NCI-H748 (cell line): ENCODE results near the gene MPPED1.

Source experiments
- DNase-seq: peaks from one replicate; lab custom pipeline; 2025; ENCODE audit not compliant: unreplicated experiment; lab: John Stamatoyannopoulos, UW

The MPPED1 gene, protein sequence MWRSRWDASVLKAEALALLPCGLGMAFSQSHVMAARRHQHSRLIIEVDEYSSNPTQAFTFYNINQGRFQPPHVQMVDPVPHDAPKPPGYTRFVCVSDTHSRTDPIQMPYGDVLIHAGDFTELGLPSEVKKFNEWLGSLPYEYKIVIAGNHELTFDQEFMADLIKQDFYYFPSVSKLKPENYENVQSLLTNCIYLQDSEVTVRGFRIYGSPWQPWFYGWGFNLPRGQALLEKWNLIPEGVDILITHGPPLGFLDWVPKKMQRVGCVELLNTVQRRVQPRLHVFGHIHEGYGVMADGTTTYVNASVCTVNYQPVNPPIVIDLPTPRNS

DNA sequence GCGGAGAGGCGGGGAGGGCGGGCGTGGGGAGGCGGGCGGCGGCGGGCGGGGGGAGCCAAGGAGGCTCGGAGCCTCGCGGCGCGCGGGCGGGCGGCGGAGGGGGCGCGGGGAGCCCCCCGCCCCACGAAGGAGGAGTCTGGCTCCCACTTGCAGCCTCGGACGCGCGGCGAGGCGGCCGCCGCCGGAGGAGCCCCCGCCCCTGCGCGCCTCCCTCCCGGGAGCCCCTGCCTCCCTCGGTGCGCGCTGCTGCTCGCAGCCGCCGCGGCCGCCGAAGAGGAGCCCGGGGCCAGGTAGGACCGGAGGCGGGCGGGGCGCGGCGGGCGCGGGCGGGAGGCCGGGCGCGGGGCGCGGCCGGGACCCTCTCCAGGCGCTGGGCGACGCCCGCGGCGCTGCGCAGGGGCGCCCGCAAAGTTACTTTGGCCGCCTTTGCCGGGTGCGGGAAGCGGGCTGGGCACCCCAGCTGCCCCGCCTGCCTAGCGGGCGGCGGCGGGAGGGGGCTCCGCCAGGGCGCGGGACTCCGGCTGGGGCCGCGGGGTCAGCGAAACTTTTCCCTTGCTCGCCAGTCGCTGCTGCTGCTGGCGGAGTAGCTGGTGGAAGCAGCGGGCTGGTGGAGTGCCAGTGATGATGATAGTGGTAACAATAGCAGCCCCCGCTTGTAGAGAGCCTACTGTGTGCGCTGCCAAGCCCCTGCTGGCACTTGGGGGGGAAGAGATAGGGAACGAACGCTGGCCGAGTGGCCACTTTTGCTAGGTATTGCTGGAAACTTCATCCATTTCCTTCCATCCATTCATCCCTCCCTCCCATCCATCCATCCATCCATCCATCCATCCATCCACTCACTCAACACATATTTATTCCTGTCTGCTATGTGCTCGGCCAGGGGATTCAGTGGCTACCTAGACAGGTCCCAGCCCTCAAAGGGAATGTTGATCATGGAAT is at the start of gene MPPED1:
MPPED1 (plus strand) TSS at position 146 of the 939 bp plus-strand sequence. CDS start 12,972 bp downstream, outside the sequence.
- DNase-seq: peak; percentile 48

DNA sequence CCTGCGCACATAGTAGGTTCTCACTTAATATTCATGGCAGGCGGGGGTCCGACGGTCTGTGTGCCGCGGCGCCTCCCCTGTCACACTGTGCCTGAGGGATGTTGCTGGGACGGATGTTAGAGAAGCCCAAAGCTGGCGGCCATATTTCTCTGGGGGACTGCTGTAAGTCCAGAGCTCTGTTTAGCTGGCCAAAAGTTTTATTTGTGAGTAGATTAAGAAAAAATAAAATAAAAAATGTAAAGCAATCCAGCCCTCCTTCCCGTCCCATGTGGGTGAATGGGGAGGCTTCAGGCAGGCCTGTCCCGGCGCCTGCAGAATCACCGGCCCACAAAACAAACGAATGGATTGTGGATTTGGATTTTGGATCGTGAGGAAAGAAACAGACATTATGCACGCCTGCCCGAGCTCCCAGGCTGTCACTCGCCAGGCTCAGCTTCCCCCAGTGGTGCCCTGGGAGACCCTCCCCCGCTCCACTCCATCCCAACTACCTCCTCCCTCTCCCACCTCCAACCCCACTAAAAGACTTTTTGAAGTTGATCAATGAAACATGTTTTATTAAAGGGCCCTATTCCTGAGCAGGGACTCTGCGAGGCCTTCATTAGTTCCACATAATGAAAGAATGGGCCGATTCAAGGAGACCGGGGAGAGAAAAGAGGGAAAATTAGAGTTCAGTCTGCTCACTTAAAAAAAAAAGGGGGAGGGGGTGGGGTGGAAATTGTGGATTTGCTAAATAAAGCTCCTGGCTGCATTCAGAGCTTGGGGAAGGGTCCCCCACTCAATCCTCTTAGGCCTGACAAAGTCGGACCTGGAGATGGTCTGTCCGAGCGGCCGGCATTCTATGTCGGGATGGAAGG is 48.3 kb upstream of the MPPED1 start:
- no peak for DNase-seq

DNA sequence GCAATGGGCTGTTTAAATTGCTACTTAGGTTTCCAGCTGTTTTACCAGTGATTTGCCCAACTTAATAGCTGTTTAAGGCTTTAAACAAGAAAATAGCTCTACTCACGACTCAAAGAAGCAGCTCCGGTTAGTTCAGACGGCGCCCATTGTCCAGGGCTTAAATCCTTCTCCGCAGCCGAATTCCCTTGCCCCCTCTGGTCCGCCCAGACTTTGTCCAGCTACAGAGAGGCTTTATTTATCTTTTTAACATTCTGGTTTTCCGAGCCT is 47.7 kb upstream of the MPPED1 start:
- no peak for DNase-seq

DNA sequence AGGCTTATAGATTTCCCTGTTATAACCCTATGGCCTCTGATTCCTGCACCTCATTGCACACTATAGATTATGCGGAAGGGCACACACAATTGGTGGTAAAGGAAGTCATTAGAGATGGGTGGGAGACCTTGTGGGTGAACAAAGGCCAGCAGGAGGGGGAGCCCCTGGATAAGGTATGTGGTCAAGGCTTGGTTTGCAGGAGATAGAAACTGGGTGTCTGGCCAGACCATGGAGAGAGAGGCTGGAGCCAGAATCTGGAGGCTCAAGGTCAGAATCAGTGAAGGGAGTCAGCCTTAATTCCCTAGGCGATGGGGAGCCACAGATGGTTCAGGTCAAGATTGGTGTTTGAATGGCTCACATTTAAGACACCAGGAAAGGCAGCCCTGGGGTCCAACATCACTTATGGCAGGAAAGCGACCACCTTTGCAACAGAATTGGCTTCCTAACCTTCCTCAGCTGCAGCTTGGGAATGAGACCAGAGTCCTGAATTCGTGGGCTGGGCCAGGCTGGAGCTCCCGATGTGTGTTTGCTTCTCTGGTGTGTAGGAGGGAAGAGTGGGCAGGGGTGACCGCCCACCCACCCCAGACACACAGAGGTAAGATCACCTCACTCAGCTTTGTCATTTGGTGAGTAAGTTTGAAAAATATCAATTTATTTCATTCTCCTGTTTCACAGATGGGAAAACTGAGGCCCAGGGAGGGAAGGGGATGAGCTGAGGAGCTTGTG is 45.9 kb upstream of the MPPED1 start:
- DNase-seq: no peak

DNA sequence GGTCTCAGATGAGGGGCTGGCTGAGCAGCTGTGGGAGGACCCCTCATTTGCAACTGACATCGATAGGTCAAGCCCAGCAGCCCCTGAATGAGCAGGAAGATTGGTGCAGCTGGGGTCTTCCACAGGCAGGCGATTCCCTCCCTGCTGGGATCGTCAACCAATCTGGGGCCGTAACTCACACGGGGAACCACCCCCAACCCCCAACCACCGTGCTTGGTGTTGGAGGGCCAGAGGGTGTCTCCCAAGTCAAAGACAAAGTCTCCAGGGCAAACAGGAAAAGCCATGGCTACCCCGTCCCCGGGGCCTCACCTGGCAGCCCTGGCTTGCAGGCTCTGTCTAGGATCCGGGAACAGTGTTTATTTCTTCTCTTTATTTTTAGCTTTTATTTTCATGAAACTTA is 41.8 kb upstream of the MPPED1 start:
- DNase-seq: no peak

DNA sequence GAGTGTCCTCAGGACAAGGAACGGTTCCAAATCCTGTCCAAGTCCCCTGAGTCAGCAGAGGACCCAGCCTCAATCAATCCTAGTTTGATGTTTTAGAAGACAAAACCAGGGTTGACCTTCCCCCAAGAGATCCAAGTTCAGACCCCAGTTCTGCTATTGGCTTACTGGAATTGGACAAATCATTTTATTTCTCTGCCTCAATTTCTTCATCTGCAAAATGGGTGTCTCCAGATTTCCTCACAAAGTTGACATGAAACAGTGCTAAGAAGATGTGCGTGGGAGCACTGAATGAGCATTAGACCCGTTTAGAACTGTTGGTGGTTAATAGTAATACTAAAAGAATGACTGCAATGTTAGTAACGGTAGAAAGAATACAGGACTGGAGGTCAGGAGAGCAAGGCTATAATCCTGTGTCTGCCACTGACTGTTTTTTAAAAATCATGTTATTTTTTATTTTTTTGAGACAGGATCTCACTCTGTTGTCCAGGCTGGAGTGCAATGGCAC is 35.8 kb upstream of the MPPED1 start:
- DNase-seq: no peak

DNA sequence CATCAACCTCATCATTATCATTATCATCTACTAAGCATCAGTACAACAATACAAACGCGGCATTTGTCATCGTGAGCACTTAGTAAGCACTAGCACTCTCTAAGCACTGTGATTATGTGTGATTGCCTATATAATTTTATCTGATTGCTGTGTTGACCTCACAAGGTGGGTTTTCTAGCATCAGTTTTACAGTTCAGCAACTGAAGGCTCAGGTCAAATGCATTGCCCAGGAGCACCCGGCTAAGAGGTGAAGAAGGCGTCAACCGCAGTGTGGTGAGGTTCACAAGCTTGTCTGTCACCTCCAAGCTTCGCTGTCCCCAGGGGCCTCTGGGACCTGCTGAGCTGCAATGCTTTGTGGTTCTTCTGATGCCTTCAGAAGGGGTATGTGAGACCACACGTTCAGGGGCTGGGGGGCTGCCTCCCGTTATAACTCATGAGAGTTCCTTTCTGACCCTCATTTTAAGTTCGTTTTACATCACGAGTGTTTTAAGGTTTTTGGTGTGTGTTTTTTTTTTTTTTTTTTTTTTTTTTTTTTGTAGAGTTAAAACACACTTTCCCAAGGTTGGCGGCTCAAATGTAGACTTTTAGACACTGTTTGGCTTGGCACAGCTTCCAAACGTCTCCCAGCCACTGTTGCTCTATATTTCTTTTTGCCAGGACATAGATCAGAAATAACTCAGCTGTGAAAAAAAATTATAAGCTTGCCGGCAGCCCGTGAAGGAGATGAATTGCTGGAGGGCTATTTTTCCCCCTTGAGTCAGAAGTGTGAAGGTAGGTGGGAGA is 34.9 kb upstream of the MPPED1 start:
- peak; percentile 31 for DNase-seq

DNA sequence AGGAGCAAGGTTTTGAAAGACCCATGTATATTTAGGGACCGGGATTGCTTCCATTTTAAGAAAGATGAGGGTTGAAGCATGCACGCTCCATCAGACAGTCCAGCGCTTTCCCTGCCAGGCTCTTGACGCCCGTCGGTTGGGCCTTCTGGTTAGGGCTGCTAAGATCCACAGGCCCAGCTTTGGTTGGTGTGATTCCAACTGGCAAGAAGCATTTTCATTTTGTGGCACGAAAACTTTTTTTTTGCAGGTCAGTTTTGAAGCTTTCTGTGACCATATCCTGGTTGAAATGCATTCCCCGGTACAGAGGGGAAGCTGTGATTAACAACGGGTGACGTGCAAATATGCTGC is 34.3 kb upstream of the MPPED1 start:
- DNase-seq: no peak

DNA sequence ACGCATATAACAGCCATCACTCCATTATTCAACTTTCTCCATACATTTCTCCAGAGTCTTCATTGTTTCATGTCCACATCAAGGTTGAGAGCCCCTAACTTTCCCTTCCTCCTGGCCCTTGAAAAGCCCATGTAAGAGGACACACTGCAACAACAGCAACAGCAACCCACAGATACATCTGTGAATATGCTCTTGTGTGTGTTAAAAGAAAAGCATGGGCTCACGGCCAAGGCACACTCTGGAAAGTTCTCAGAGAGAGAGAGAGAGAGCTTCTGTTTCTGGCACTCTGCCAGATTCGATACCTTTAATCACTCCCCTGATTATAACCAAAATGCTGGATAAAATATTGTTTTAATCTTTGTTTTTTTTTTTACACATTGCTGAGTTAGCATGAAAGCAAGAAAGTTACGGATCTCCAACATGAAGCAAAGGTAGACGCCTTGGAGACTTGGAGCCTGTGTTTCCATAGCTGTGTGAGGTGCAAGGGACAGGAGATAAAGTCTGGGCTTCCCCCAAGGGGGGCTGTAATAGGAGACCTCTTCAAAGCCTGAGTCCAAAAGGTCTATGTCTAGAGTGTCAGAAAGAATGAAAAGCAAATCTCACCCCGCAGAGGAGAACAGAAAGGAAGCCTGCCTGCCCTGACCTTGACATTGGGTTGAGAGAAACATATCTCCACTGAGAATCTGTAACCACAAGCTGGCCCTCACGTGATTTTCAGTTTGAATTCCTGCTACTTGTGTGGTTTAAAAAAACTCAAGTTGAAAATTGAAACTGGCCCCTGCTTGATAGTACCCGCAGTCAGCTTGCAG is 33.7 kb upstream of the MPPED1 start:
- DNase-seq: peak; percentile 6

DNA sequence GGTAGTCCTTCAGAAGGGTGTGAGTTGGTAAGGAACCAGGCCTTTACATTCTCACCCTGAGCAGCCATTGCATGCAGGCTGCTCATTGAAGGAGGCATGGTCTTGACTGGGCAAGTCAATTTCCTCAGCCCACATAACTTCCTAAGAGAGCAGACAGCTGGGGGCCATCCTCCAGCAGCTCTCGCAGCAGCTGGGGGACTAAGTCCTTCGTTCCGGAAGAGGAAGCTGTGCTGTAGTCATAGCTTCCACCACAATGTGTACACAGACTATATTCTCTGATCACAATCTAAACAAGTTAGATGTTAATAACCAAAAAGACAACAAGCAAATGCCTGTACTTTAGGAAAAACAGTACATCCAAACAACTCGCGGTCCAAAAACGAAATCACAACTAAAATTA is 30.1 kb upstream of the MPPED1 start:
- DNase-seq: no peak

DNA sequence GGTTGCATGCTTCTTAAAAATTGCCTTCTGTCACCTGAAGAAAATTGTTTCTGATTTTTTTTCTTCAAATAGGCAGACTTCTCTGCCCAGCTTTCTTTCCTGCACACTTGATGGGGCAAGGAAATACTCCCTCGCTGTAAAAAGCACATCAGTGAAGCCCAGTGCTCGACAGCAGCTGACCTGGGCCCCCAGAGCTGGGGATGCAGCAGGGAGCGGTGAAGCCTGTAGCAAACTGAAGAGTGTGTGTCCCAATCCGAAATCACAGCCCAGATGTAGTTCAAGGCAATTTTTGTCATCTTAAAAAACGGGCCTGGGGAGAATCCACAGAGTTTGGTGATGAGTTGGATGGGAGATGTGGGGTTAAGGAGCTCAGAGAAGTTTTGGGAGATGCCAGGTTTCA is 27.0 kb upstream of the MPPED1 start:
- no peak for DNase-seq

DNA sequence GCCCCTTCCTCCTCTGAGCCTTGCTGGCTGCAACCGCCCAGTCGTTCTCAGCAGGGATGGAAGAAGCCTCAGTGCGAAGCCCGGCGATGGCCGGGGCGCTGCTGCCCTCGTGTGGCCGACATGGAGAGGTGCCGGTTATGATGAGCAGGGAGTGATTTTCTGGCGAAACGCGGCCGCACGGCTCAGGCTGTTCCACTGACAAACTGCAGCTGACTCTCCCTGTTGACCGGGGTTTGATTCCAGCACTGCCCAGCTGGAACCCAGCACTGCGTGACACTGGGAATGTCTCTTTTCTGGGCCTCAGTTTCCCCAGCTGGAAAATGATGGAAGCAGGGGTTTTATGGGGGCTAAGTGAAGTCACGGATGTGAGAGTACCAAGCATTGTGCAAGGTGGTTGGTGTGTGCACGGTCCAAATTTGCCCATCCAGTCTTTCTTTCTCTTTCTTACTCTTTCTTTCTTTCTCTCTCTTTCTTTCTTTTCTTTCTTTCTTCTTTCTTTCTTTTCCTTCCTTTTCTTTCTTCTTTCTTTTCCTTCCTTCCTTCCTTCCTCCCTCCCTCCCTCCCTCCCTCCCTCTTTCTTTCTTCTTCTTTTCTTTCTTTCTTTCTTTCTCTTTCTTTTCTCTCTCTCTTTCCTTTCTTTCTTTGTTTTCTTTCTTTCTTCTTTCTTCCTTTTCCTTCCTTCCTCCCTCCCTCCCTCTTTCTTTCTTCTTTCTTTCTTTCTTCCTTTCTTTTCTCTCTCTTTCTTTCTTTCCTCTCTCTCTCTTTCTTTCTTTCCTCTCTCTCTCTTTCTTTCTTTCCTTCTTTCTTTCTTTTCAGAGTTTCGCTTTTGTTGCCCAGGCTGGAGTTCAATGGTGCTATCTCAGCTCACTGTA is 25.8 kb upstream of the MPPED1 start:
- peak; percentile 77 for DNase-seq

DNA sequence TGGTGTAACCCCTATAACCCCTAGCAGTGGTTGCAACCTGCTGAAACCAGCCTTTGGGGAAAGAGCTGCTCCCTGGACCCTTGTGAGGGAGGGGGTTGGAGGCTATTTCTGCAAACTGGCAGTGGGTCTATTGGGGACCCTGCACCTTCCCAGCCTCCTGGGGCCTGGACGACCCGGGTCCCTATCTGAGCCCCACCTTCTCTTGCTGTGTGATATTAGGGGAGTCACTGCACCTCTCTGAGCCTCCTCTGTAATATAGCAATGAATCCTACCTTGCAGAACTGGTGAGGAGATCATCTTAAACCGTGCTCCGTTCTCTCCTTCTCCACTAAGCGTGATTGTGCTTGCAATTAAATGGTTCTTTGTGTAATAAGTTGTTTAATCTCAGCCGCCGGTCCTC is 24.0 kb upstream of the MPPED1 start:
- DNase-seq: no peak

DNA sequence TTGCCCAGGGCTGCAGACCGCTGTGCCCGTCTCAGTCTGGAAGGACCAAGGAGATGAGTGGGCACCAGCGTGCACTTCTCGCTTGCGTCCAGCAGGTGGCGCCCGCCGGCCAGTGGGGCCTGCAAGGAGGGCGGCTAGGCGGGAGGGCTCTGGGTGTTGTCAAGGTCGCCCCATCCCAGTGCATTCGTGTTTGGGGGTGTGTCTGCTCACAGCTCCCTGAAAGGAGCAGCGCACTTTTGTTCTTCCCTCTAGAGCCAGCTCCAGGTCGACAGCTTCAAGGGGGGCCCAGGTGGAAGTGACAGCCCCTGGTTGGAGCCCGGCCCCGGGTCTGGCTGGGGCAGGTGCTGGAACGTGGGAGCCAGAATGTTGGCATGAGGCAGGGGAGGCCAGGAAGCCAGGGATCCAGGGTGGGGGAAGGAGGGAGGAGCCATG is 23.4 kb upstream of the MPPED1 start:
- peak; percentile 76 for DNase-seq

DNA sequence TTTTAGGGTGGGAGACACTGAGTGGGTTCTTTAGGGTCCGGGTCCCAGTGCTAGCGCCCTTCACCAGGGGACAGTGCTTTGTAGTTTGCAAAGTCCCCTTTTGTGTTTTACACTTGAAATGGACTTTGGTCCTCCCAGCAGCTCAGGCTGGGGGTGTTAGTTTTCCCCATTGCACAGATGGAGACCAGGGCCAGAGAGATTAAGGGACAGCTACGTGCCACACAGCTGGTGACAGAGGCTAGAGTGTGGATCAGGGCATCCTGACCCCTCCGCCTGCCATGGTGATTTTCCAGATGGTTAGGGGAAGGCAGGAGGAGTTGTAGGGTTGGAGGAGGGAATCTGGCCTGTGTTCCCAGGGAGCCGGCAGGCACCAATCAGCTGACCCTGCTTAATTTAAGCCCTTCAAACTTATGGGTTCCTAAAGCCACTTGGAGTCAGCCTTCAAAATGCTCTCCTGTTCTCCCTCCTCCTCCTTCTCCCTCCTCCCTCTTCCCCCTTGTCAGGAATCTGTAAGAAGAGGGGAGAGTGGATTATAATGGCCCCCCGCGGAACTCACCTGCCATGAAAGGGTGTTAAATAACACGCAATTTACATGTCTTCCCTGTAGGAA is 22.5 kb upstream of the MPPED1 start:
- no peak for DNase-seq

DNA sequence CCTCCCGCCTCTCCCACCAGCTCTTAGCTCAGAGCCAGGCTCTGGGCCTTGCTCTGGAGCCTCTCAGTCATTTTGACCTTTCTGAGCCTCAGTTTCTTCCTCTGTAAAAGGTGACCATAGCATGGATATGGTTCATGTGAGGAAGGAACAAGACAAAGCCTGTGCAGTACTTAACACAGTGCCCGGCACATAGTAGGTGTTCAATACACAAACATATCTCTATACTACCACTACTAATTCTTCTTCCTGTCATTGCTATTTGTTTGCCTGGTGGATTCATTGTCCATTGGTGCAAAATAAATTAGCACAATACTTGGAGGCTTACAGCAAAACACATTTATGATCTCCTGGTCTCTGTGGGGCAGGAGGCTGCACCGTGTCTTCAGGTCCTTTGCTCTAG is 21.6 kb upstream of the MPPED1 start:
- no peak for DNase-seq

DNA sequence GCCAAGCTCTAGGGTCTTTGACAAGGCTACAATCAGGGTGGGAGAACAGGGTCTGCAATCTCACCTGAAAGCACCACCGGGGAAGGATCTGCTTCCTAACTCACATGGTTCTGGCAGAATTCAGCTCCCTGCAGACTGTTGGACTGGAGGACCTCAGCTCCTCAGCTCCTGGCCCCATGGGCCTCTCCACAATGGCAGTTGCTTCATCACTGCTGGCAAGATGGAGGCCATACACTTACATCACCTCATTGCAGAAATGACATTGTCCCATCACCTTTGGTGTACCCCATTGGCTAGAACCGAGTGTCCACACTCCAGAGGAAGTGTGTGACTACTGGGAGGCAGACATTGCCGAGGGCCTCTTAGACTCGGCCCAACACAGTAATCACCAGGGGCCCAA is 20.9 kb upstream of the MPPED1 start:
- DNase-seq: no peak

DNA sequence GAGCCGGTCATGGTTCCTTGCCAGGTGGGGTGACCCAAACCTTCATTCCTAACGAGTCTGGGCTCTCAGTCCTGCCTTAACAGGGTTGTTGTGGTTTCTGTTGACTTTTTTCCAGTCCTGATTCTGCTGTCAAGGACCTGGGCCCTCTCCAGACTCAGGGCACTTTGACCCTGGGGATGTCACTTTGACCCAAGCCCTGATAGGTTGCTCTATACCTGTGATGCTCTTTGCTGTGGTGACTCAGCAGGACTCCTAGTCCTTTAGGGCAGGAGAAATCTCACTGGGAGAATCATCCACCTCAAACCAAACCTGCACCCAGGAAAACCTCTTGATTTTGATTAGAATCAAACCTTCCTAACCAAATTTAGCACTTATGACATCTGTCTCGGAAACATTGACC is 20.5 kb upstream of the MPPED1 start:
- no peak for DNase-seq
